GM21360 (cell line): Measurements from ENCODE around the gene ABHD1.

Experiments
- ATAC-seq: cut with Tn5 transposase; IDR thresholded peaks from one replicate; pipeline ENCODE4 v1.9.1; 2021; ENCODE audit warnings: mild to moderate bottlenecking, moderate library complexity; ENCODE audit not compliant: unreplicated experiment

Gene ABHD1

GRCh38 chr2:27134781-27135477 lies 11.3 kb downstream of the ABHD1 start:
- no peak for ATAC-seq

- no peak for ATAC-seq
These were observed 11.9 kb downstream of the ABHD1 start for GRCh38 chr2:27135478-27135955.

- no peak for ATAC-seq
These were observed 13.1 kb downstream of the ABHD1 start for GRCh38 chr2:27136751-27137150.

GRCh38 chr2:27137322-27137935 lies 13.8 kb downstream of the ABHD1 start:
- no peak for ATAC-seq

GRCh38 chr2:27138111-27138510 lies 14.5 kb downstream of the ABHD1 start:
- ATAC-seq, result no peak

GRCh38 chr2:27139310-27139709 lies 15.7 kb downstream of the ABHD1 start, which contains the start of gene PRR30:
PRR30 (minus strand) TSS chr2:27139410; CDS start chr2:27138329, 1,081 bp downstream.
- no peak for ATAC-seq

GRCh38 chr2:27143285-27143684 lies 19.7 kb downstream of the ABHD1 start:
- ATAC-seq, result no peak

- ATAC-seq, result no peak
These were observed 22.1 kb downstream of the ABHD1 start for GRCh38 chr2:27145682-27146081.

GRCh38 chr2:27147935-27148334 lies 24.3 kb downstream of the ABHD1 start:
- no peak for ATAC-seq

GRCh38 chr2:27148801-27149439 lies 25.3 kb downstream of the ABHD1 start, which contains the start of gene TCF23:
TCF23 (plus strand) TSS chr2:27149004; CDS start chr2:27149134, 130 bp downstream.
- no peak for ATAC-seq

GRCh38 chr2:27149570-27150405 lies 26.2 kb downstream of the ABHD1 start:
- no peak for ATAC-seq

- no peak for ATAC-seq
These were observed 27.1 kb downstream of the ABHD1 start for GRCh38 chr2:27150639-27151230.

- no peak for ATAC-seq
These were observed 28.6 kb downstream of the ABHD1 start for GRCh38 chr2:27152102-27152795.

- ATAC-seq, result no peak
These were observed 29.3 kb downstream of the ABHD1 start for GRCh38 chr2:27152796-27153464.

- ATAC-seq, result no peak
These were observed 30.9 kb downstream of the ABHD1 start for GRCh38 chr2:27154488-27154887.

- ATAC-seq, result no peak
These were observed 31.5 kb downstream of the ABHD1 start for GRCh38 chr2:27155069-27155520.

- ATAC-seq, result no peak
These were observed 34.9 kb downstream of the ABHD1 start for GRCh38 chr2:27158468-27158867.

- ATAC-seq, result no peak
These were observed 35.7 kb downstream of the ABHD1 start for GRCh38 chr2:27159271-27159670.

- no peak for ATAC-seq
These were observed 36.6 kb downstream of the ABHD1 start for GRCh38 chr2:27160191-27160590.
